Left forelimb (tissue), 1 donor: ENCODE measurements around the gene TXLNB.
A peak's percentile ranks its signal among the peaks of the same experiment; 100 is the strongest.

Source experiments
- DNase-seq: peaks from one replicate; pipeline ENCODE4 v3.0.0-alpha.2; 2018; ENCODE audit warnings: low spot score

Gene TXLNB

DNA sequence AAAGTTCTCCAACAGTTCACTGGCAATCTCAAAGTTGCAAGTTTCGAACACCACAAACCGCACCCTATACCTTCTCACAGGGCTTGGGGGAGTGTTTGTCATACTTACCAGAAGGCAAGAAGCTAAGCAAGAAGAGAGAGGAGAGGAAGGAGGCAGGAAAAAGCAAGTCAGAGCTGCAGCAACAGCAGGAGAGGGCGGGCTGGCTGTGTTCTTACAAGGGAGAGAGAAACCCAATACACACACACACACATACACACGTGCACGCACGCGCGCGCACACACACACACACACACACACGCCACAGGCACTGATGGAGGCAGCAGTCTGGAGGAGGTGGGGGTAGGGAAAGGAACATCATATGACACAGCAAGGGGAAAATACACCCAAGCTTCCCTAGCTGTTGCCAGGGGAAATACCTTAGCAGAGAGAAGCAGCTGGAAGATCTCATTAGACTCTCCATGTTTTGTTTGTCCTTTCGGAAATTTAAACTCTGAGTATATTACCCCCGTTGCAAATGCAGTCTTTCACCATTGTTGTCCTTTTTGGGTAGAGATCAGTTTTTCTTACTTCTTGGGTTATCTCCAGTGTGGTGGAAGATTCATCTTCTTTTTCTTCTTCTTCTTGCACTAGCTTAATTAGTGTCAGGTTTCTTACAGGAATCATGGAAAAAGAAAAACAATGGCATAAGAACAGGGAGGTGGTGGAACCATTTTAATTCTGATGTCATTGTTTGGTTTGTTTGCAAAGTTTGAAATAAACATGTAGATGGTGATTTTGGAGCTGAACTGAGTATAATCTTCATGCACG, at the start of gene TXLNB:
TSS of gene TXLNB (minus strand) at position 186 of the 807 bp plus-strand sequence. CDS start 3,099 bp downstream, outside the sequence.
- DNase-seq: peak; percentile 90

DNA sequence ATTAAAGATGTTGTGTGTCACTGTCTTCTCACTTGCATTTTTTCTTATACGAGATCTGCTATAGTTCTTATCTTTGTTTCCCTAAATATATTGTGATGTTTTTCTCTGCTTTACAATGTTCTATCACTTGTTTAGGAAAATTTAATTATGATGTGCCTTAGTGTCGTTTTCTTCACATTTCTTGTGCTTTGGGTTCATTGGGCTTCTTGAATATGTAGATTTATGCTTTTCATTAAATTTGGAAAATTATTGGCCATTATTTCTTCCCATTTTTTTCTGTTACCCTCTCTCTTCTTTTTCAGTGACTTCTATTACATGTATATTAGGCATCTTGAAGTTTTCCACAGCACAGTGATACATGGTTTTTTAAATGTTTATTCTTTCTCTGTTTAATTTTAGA, 49.3 kb upstream of the TXLNB start:
- no peak for DNase-seq

DNA sequence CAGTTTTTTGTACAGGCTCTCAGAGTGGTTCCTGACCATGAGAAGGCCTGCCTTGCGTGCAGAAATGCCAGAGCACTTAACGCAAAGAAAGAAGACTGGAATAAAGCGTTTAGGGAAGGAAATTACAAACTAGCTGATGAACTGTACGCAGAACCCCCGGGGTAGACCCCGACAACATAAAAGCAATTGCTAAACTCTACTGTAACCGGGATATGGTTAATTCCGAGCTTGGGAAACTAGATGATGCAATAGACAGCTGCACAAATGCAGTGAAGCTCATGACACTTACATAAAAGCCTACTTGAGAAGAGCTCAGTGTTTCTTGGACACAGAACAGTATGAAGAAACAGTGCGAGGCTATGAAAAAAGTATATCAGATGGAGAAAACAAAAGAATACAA, 47.0 kb upstream of the TXLNB start:
- DNase-seq: no peak

DNA sequence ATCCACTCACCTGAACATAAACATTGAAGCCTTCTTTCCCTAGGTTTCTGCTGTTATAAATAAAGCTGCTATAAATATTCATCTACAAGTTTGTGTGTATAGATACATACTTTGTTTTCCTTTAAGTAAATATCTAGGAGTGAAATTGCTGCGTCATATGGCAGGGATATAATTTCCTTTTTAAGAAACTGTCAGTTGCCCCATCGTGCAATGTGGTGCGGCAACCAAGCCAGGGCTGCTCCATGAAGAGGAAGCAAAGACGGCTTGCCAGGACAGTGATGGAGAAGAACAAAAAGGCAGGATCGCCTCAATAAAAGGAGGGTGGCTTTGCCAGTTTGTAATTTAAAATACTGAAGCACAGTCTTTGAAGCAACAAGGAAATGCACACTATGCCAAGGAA, 46.0 kb upstream of the TXLNB start:
- DNase-seq: no peak

DNA sequence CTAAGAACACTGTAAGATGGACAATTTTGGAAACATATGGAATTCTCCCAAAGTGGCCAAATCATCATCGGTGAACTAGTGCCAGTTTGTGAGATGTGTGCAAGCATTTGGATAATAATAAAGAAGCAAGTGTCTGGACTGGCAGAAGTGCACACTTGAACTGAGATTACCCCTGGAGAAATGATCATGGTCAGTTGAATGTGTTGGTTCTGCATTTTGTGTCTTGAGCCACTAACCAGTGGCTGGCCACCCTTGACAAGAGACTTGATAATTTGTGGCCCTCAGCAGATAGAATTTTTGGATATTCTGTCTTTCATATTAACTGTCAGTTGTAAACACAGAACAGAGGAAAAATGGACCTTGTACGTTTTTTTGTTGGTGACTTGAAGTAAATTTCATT, 45.2 kb upstream of the TXLNB start:
- no peak for DNase-seq

DNA sequence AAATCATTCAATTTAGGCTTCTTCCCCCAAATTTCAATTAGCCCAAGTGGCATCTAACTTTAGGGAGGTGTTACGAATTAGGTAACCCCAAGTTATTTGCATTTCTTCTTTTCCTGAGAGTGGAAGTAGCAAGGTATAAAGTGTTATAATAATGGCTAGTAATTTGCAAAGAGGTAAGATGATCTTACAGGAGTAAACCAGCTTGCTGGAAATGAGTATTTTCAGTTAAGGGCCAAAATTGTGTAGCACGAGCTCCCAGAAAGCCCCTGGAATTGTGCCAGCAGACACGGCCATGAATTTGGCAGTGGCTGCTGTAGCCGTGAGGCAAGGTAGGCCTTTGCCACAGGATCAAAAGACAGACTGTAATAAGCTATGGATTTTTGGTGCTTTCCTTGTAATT, 44.7 kb upstream of the TXLNB start:
- no peak for DNase-seq

DNA sequence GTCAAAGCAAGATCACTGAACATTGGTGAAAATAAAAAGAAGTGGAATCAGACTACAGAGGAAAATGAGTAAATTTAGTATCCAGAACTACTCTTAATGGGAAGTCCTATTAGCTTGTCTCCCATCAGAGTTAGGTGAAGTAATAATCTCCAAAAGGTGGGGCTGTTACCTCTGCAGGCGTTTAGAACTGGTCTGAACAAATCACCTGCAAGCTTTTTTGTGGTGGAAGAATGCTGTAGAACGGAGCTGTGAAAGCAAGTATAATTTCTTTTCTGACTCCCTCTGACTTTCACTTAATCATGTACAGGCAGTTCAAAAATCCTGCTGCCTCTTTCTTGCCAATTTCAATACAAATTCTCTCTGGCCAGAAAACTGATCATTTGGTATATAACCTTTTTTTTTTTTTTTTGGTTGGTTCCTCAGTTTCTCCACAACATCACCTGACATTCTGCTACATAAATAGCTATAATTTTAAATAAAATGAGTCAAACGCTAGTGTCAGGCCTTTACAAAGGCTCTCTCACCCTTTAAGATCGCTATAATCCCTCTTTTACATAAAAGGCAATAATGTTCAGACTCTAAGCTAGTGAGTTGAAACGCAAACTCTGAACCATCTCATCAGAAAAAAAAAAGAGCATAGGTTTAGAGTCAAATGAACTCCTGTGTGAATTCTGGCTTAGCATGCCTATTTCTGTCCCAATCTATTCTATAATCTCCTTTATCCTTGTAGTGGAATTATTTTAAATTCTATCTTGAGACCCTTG, 43.8 kb upstream of the TXLNB start:
- DNase-seq: no peak

DNA sequence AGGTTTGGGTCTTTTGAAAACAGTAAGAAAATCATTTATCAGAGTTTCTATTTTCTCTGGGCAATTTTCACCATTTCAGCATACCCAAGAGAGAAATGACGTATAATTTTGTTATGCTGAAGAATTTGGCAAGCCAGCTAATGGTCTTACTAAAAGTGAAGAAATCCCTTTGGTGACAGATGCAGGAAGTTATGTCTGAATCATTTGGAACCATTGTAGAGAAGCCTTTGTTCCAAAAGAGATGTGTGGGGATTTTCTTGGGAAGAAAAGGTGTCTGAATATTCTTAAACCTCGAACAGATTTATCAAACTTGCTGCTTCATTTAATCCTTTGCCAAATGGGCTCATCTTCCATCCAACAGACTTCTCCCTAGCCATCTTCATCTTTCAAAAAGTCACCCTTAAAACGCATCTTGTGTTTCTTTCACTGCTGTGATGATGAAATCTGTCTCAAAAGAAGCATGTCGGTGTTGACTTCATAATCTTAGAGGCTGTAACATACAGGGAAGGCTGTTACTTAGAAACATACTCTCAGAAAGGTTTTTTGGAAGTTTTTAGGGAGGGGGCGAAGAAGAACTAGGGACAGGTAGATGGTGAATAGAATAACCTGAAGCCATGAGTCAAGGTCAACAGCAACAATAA, 43.1 kb upstream of the TXLNB start:
- no peak for DNase-seq

DNA sequence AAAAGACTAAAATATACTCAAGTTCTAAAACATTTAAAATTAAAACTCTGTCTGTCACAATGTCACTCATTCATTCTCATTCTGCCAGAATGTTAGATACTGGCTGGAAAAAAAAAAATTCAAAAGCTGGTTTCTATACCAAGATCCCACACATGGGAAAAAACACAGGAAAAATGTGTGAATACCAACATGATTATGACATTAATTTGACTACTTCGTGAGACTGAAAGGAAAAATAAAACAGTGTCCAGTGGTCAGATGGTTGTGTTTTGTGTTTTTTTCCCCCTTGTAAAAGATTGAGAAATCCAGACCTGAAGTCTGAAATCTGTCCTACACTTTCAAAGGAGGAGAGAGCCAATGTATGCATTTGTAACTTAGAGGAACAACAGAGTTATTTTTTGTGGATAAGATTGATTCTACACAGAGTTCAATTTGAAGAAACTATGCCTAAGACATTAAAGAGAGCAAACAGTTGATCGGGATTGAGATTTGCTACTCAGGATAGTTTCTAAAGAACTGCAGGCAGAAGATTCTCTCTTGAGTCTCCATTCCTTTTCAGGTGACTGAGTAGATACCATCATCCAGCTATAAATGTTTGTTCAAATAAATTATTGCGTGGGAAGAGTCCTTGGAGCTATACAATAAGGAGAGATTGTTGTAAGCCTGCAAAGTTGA, 39.2 kb upstream of the TXLNB start:
- no peak for DNase-seq

DNA sequence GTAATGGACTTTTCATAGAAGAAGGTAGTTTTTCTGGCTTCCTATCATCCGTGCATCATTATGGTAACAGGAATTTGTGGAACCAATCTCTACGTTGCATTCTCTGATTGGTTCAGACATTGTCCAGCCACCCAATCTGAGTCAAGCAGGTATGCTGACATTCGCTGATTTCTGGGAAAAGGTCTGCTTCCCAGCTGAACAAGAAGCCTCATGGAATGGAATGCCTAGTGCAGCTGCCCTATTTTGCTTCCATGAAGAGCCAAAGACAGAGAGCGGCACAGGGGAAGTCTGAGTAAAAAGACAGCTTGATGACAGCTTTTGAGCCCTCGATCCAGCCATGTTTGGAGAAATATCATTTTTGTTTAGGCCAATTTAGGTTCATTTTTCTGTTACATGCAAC, 38.5 kb upstream of the TXLNB start:
- DNase-seq: no peak

DNA sequence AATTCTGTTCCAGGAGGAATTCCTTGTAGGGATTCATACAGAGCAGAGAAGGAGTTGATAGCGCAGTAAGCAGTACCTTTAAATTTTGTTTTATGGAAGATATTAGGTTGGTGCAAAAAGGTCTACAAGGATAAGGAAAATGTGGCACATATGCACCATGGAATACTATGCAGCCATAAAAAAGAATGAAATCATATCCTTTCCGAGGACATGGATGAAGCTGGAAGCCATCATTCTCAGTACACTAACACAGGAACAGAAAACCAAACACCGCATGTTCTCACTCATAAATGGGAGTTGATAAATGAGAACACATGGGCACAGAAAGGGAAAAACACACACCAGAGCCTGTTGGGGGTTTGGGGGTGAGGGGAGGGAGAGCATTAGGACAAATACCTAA, 37.4 kb upstream of the TXLNB start:
- no peak for DNase-seq

DNA sequence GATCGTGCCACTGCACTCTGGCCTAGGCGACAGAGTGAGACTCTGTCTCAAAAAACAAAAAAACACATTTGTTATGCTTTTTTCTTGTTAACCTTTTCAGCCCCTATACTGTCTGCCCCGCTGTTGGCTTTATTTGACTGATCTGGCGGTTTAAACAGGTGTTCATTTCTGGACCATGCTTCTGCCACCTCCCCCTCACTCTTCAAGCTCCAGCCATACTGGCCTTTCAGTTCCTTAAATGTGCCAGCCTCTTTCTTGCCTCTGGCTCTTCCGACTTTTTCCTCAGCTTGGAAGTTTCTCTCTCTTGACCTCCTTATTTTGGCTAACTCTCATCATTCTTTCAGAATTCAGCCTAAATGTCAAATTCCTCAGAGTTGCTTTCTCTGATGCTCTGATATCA, 35.2 kb upstream of the TXLNB start:
- no peak for DNase-seq

DNA sequence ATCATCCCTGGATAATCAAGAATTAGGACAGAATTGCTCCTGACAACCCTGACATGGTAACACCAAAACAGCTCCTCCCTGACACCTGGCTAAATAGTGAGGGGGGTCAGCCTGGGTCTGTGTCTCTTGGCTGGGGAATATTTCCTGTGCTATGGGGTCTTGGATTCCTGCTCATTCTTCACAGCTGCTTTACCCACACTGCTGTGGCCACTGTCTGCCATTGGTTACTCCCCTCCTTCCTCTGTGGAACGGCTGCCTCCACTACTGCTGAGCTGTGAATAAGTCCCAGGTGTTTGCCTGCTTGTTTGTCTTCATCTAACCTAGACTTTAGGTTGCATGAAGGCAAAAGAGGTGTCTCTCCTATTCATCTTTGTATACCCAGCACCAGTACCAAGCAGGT, 33.9 kb upstream of the TXLNB start:
- no peak for DNase-seq

DNA sequence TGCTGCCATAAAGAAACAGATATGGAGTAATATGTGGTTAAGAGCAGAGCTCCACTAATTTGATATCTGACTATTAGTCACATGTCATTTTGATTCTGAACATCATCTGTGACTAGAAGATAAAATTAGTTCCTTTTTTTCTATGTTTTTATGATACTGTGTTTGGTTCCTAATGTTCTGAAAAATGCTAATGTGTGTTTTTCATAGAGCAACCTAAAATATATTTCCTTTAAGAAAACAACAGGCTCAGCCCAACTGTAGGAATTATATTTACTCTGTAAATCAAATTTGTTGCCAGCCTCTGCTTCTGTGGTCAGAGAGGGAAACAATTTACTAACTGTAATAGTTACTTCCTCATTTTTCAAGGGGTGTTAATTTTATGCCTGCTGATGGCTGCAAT, 33.3 kb upstream of the TXLNB start:
- DNase-seq: no peak

DNA sequence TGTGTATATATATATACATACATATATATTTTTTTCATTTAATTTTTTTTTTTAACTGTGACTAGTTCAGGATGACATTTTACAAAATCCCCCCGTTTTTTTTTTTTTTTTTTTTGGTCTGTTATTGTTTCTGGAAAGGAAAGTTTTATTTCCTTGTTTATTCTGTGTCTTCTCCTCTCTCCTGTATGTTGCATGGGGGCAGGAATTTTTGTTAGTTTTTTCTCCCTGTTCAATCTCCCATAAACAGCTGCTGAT, 32.4 kb upstream of the TXLNB start:
- no peak for DNase-seq

DNA sequence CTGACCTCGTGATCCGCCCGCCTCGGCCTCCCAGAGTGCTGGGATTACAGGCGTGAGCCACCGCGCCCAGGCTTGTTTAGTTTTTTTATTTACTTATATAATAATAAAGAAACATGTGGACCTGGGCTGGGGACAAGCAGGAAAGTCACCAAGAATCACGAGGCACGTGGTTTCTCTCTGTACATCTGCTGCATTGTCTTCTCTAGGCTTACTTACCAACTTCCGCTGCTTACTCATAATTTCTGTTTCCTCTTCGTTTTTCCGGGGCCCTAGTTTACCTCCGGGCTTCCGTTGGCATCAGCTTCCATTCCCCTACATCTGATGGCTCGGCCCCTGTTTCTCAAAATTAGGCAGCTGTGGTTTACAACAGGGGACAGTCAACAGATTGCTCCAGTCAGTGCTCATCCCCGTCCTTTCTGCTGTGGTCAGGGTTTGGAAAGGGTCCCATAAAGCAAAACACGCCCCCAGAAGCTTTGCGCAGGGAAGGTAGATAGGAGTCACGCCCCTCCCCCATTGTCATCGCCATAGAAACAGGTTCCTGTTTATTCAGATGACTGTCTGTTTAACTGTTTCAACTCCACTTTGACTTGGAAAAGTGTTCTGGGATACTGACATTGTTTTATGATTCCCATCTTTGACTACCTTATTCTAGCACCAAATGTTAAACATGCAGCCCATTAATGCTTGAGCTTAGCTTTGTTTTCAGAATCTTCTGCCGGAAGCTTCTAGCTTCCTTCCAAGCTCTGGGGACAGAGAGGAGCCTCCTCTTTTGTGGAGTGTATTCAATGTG, 31.9 kb upstream of the TXLNB start:
- peak; percentile 74 for DNase-seq

DNA sequence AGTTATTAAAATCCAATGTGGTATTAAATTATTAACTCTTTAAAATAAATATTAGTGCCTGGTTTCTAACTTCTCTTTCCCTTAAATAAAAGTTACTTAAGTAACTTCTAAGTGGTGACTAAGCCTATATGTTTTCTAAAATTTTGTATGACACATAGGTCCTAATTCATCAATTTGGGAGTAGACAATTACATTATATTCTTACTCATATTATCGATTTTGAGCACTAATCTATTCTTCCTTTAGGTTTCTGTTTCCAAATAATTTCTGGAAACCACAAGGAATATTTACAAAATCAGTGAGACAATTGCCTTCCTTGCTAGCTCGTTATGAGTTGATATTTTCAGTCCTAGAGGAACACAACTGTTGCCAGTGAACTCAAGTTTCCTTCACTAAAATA, 28.3 kb upstream of the TXLNB start:
- no peak for DNase-seq

DNA sequence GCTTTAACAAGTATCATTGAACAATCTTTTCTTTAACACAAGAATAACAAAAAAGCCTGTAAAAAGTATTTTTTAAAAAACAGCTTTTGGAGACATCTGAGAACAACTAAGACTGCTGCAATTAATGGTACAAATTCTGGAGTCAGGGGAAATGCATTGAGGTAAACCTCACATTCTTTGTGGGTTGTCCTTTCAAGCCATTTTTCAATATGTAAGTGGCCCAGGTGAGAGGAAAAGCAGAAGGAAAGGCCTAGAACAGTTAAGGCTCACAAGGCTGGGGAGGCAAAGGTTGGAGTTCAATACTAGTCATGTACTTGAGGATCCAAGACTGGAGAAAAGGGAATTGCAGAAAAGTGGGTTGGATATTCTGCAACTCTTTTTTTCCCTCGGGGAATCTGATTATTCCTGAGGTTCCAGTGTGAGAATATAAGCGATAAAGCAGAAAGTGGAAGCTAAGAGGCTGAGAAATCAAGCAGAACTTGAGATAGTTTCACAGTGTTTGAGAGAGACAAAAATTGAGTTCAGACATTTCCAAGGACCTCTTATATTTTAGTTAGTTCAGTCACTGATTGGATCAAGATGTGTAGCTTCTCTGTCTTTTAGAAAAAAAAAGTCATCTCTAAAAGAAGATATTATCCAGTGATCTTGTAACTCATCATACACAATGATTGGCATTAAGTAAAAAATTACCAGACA, 25.0 kb upstream of the TXLNB start:
- no peak for DNase-seq

DNA sequence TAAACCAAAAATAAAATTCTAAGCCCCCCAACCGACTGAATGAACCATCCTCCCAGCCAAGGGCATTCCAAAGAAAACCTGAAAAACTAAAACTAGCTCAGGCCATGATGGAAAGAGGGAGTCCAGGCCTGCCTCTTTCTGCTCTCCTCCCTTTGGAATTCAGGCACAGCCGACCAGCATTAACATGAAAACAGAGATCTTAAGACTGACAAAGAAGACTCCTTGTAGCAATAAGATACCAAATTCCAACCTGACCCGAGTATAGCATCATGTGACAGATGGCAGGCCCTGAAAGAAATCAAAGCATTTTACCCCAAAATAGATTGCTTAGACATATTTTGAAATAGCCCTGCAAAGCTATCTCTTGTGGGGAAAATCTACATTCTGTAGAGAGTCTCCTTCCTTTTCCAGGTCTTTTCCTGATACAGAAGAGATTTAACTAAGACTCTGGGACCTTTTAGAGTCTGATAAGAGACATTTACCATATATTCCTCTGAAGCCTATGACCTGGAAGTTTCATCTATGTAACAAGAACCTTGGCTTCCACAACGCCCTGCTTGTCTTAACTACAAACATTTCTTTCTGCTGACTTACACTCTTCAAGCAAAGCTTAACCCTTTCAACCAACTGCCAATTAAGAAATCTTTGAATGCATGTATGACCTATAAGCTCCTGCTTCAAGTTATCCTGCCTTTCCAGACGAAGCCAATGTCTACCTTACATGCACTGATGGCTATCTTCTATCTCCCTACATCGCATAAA, 22.2 kb upstream of the TXLNB start:
- no peak for DNase-seq

DNA sequence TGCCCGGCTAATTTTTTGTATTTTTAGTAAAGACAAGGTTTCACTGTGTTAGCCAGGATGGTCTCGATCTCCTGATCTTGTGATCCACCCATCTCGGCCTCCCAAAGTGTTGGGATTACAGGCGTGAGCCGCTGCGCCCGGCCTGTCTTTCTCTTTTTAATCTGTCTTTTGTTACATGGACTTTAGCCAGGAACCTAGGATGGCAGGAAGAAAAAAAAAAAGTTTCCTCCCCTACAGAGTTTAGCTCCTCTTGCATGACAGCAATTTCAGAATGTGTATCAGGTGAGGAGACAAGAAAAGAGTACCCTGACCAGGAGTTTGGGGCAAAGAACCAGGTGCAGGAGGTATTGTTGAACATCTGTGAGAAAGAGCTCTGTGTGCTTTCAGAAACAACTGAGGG, 21.4 kb upstream of the TXLNB start:
- DNase-seq: no peak

DNA sequence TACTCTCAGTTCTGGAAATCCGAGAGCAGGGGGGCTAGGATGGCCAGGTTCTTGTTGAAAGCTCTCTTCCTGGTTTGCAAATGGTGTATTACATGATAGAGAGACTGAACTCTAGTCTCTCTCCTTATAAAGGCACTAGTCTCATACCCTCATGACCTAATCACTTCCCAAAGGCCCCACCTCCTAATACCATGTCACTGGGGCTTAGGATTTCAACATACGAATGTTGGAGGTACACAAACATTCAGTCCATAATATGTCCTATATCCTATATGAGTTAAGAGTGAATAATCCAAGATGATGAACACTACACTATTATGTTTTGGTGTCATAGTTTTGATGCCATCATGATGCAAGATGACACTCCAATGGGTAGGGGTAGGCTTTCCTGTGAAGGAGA, 20.0 kb upstream of the TXLNB start:
- DNase-seq: no peak
